ENCODE results near the gene GID8.

GRCh38 chr20:62938105-62938888, at the start of gene GID8:
- TF ChIP-seq POLR2A (IDR thresholded peaks at IDR 0.05) (no peak), CTCF (IDR thresholded peaks at IDR 0.05) (no peak), EP300 (IDR thresholded peaks at IDR 0.05) (no peak)
